HCT116 (cell line): ENCODE measurements around the gene LDHAL6B. TPM values are rescaled to one million over a fixed set of nuclear protein-coding genes. Genes with fewer than 3 reads are reported as not detected.

Source experiments
- ATAC-seq: fragments of 200-7000 bp; cut with Tn5 transposase; 2 replicates; pipeline ENCODE4 v1.9.1; 2020; ENCODE audit warnings: mild to moderate bottlenecking, moderate library complexity
- BruUV-seq: library from RNA; stranded (reverse); fragments of 400-500 nt; replicated peaks from 2 replicates; lab custom pipeline; 2021; lab: Mats Ljungman, UMichigan
- CTCF ChIA-PET: fragments of 300-600 bp; sonication (Branson Sonifier 250); formaldehyde crosslinking; loops from one replicate; lab custom pipeline; 2021; ENCODE audit warnings: antibody characterized with exemption; lab: Charles Lee
- POLR2A ChIA-PET: fragments of 300-600, 350-600 bp; sonication (Branson Sonifier 250); formaldehyde crosslinking; loops from one replicate; lab custom pipeline; 2021; ENCODE audit warnings: antibody characterized with exemption; lab: Charles Lee
- RAD21 ChIA-PET, 2 experiments: fragments of 300-600 bp; sonication (Branson Sonifier 250); formaldehyde crosslinking; loops; one replicate each; lab custom pipeline; 2023; ENCODE audit warnings: low total read pairs in 2 of 2; ENCODE audit not compliant: uncharacterized antibody in 2 of 2, unreplicated experiment in 2 of 2, low non-redundant PET in 1 of 2; lab: Charles Lee
- DNase-seq: peaks from one replicate; pipeline ENCODE4 v3.0.0-alpha.2; 2010; ENCODE audit warnings: low read depth, low spot score
- H2AFZ ChIP-seq: fragments of 200-600 bp; shearing (Covaris generic), sonication (generic); 2 replicates; pipeline ENCODE4 v1.6.1; 2017; ENCODE audit warnings: low read depth, mixed run types, mixed read lengths, antibody characterized with exemption, low read length; ENCODE audit not compliant: poor library complexity, severe bottlenecking
- H3K27ac ChIP-seq: 2 replicates; pipeline ENCODE4 v1.5.1; 2012; ENCODE audit warnings: low read depth, low read length
- H3K27me3 ChIP-seq: fragments of 200-600 bp; sonication (generic); 2 replicates; pipeline ENCODE4 v1.6.1; 2016; ENCODE audit warnings: mixed run types, low read length, mixed read lengths; ENCODE audit not compliant: insufficient read depth
- H3K36me3 ChIP-seq, 2 experiments: fragments of 200-500 bp in 1 of 2; fragments of 200-600 bp in 1 of 2; sonication (Bioruptor generic) in 1 of 2; sonication (generic) in 1 of 2; 2 replicates each; pipeline versions ENCODE4 v1.5.1 to v1.6.1; 2014 to 2016; ENCODE audit warnings: low read length in 2 of 2, inconsistent platforms in 1 of 2, mixed read lengths in 1 of 2, mixed run types in 1 of 2; ENCODE audit not compliant: insufficient read depth in 2 of 2, control insufficient read depth in 1 of 2
- H3K4me1 ChIP-seq, 2 experiments: fragments of 200-600 bp in 1 of 2; sonication (generic) in 1 of 2; 2 replicates each; pipeline versions ENCODE4 v1.5.1 to v1.6.1; 2012 to 2017; ENCODE audit warnings: low read length in 2 of 2, inconsistent platforms in 1 of 2, mild to moderate bottlenecking in 1 of 2, mixed read lengths in 1 of 2, mixed run types in 1 of 2, moderate library complexity in 1 of 2; ENCODE audit not compliant: insufficient read depth in 2 of 2, control insufficient read depth in 1 of 2
- H3K4me2 ChIP-seq: fragments of 200-600 bp; sonication (generic); 2 replicates; pipeline ENCODE4 v1.6.1; 2017; ENCODE audit warnings: mixed run types, low read length, mixed read lengths
- H3K4me3 ChIP-seq, 2 experiments: fragments of 200-600 bp in 1 of 2; sonication (generic) in 1 of 2; replicated peaks in 1 of 2; 2 replicates each; pipeline ENCODE4 v1.5.1; 2011 to 2016; ENCODE audit warnings: low read length in 2 of 2, control low read depth in 1 of 2, low read depth in 1 of 2, mild to moderate bottlenecking in 1 of 2, mixed read lengths in 1 of 2, mixed run types in 1 of 2
- H3K79me2 ChIP-seq: fragments of 200-600 bp; sonication (generic); 2 replicates; pipeline ENCODE4 v1.6.1; 2017; ENCODE audit warnings: mild to moderate bottlenecking, mixed run types, low read length, moderate library complexity, mixed read lengths; ENCODE audit not compliant: insufficient read depth
- H3K9ac ChIP-seq: fragments of 200-600 bp; sonication (generic); 2 replicates; pipeline ENCODE4 v1.6.1; 2016; ENCODE audit warnings: low read length, mixed read lengths
- H3K9me2 ChIP-seq: fragments of 200-600 bp; sonication (generic), shearing (Covaris generic); 2 replicates; pipeline ENCODE4 v1.6.1; 2017; ENCODE audit warnings: mixed run types, mild to moderate bottlenecking, moderate library complexity; ENCODE audit not compliant: insufficient read depth
- H3K9me3 ChIP-seq, 2 experiments: fragments of 200-500 bp in 1 of 2; fragments of 200-600 bp in 1 of 2; sonication (Bioruptor generic) in 1 of 2; sonication (generic) in 1 of 2; 2 replicates each; pipeline ENCODE4 v1.6.1; 2014 to 2017; ENCODE audit warnings: low read length in 2 of 2, mixed read lengths in 2 of 2, inconsistent platforms in 1 of 2, low read depth in 1 of 2, mild to moderate bottlenecking in 1 of 2, mixed run types in 1 of 2, moderate library complexity in 1 of 2; ENCODE audit not compliant: control insufficient read depth in 1 of 2, insufficient read depth in 1 of 2
- H4K20me1 ChIP-seq: fragments of 200-600 bp; sonication (generic), shearing (Covaris generic); 2 replicates; pipeline ENCODE4 v1.6.1; 2017; ENCODE audit warnings: mixed run types, mild to moderate bottlenecking, moderate library complexity; ENCODE audit not compliant: insufficient read depth
- ATF3 ChIP-seq: IDR thresholded peaks from 2 replicates; pipeline ENCODE4 v1.6.1; 2012
- CEBPB ChIP-seq: IDR thresholded peaks from 2 replicates; pipeline ENCODE4 v1.6.1; 2012; ENCODE audit warnings: low read depth
- CTCF ChIP-seq, 3 experiments: fragments of 200-600 bp in 1 of 3; sonication (generic) in 1 of 3; IDR thresholded peaks in 2 of 3; conservative IDR thresholded peaks in 1 of 3; 2 replicates each; pipeline ENCODE4 v1.5.1; 2012 to 2017; ENCODE audit warnings: low read depth in 2 of 3, low read length in 2 of 3, antibody characterized with exemption in 1 of 3, borderline replicate concordance in 1 of 3, control low read depth in 1 of 3, mild to moderate bottlenecking in 1 of 3, mixed read lengths in 1 of 3, mixed run types in 1 of 3, moderate library complexity in 1 of 3; ENCODE audit not compliant: insufficient read depth in 1 of 3
- EGR1 ChIP-seq: IDR thresholded peaks from 2 replicates; pipeline ENCODE4 v1.6.1; 2012; ENCODE audit warnings: low read depth
- EZH2phosphoT487 ChIP-seq: fragments of 200-600 bp; IDR thresholded peaks from 2 replicates; pipeline ENCODE4 v1.6.1; 2018; ENCODE audit warnings: antibody characterized with exemption, borderline replicate concordance
- FOSL1 ChIP-seq: IDR thresholded peaks from 2 replicates; pipeline ENCODE4 v1.6.1; 2012; ENCODE audit warnings: low read depth
- JUND ChIP-seq: IDR thresholded peaks from 2 replicates; pipeline ENCODE4 v1.6.1; 2012
- POLR2A ChIP-seq: IDR thresholded peaks from 2 replicates; pipeline ENCODE4 v1.7.0; 2011; ENCODE audit warnings: borderline replicate concordance; ENCODE audit not compliant: insufficient read depth, insufficient read length; ENCODE audit errors: extremely low read depth
- POLR2AphosphoS5 ChIP-seq: IDR thresholded peaks from 2 replicates; pipeline ENCODE4 v1.6.1; 2011; ENCODE audit warnings: mild to moderate bottlenecking, low read depth, low read length, moderate library complexity
- REST ChIP-seq: IDR thresholded peaks from 2 replicates; pipeline ENCODE4 v1.6.1; 2012; ENCODE audit warnings: low read depth
- SP1 ChIP-seq: IDR thresholded peaks from 2 replicates; pipeline ENCODE4 v1.6.1; 2012; ENCODE audit warnings: low read depth
- SRF ChIP-seq: IDR thresholded peaks from 2 replicates; pipeline ENCODE4 v1.6.1; 2012; ENCODE audit warnings: low read depth
- TCF7L2 ChIP-seq: IDR thresholded peaks from 2 replicates; pipeline ENCODE4 v1.7.0; 2011; ENCODE audit warnings: borderline replicate concordance, inconsistent platforms; ENCODE audit not compliant: insufficient read depth, insufficient read length; ENCODE audit errors: extremely low read depth
- ZBTB33 ChIP-seq: IDR thresholded peaks from 2 replicates; pipeline ENCODE4 v1.6.1; 2011; ENCODE audit warnings: mild to moderate bottlenecking, low read length, moderate library complexity; ENCODE audit not compliant: insufficient replicate concordance; ENCODE audit errors: extremely low read depth
- ZFX ChIP-seq: fragments of 450-650 bp; IDR thresholded peaks from 2 replicates; pipeline ENCODE4 v1.6.1; 2017
- intact Hi-C: fragments of 100-400 bp; cut with micrococcal nuclease; formaldehyde crosslinking; loops from 2 replicates; pipeline ENCODE4 v1.10.0; 2022
- total RNA-seq: library from RNA; stranded (reverse); gene quantifications from one replicate; pipeline ENCODE4 v1.2.1, GENCODE V29; 2021; ENCODE audit not compliant: unreplicated experiment

Gene LDHAL6B
- total RNA-seq, 1 experiment from 2014 or later = not detected

GRCh38 chr15:59190291-59190690 is 16.4 kb upstream of the LDHAL6B start:
- CTCF ChIA-PET = no interaction called here
- no peak overlapping the region for H3K27ac ChIP-seq

More at GRCh38 chr15:59190291-59190690, 16.4 kb upstream of the LDHAL6B start:
- H3K27me3 ChIP-seq = no peaks in the 10 kb centered on the region
- no peaks in the 10 kb centered on the region for H3K9me3 ChIP-seq
- no peaks in the 10 kb centered on the region for H4K20me1 ChIP-seq
- ChIA-PET POLR2A (no interaction called here), RAD21 (no interaction called here)
- H3K36me3 ChIP-seq = peaks cover 9 to 23% of the 10 kb centered on the region in 2 experiments; a peak in 2 of 4 replicates
- DNase-seq = no peak
- no peak overlapping the region for H3K9ac ChIP-seq
- no peak overlapping the region for H2AFZ ChIP-seq
- no peak for ATAC-seq
- H3K79me2 ChIP-seq = no peaks in the 10 kb centered on the region
- BruUV-seq = no TSS peak
- H3K4me1 ChIP-seq = peaks cover 6 to 26% of the 10 kb centered on the region in 2 experiments
- no peak overlapping the region for H3K4me2 ChIP-seq
- TF ChIP-seq EGR1 (no peak), POLR2A (no peak), ZBTB33 (no peak), POLR2AphosphoS5 (no peak), EZH2phosphoT487 (no peak), TCF7L2 (no peak), FOSL1 (no peak), REST (no peak), JUND (no peak), ATF3 (no peak), ZFX (no peak), CTCF (IDR thresholded peaks at IDR 0.05 in 2 of 3, conservative IDR thresholded peaks at IDR 0.05 in 1 of 3; ENCODE audit: borderline replicate concordance in 1 of 3, insufficient read depth in 1 of 3, low read depth in 2 of 3, low read length in 2 of 3) (no peak), SP1 (no peak), CEBPB (no peak), SRF (no peak)
- no peaks in the 10 kb centered on the region for H3K9me2 ChIP-seq
- H3K4me3 ChIP-seq = no peak overlapping the region
- intact Hi-C loops = no loop called here
